HG03575 (cell line): ENCODE measurements around the gene PERCC1.
"Not testable (repeated sequence)": the region's sequence is repeated elsewhere in the genome, so short reads cannot be mapped to it uniquely, and the experiment has no call there.

Source experiments
- ATAC-seq: cut with Tn5 transposase; IDR thresholded peaks from one replicate; pipeline ENCODE4 v1.9.1; 2021; ENCODE audit not compliant: unreplicated experiment, insufficient number of reproducible peaks, low FRiP score; ENCODE audit errors: extremely low read depth

The PERCC1 gene

DNA sequence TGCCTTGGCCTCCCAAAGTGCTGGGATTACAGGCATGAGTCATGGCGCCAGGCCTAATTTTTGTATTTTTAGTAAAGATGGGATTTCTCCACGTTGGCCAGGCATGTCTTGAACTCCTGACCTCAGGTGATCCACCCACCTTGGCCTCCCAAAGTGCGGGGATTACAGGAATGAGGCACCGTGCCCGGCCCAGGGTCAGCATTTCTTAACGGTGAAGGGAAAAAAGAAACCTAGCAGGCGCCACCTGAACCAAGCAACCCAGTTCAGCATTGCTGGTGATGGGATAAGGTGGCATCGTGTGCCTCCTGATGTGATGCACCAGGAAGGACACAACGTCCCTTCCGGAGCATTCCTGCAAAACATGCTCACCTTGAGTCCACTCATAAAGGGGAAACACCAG lies 46.2 kb downstream of the PERCC1 start:
- no peak for ATAC-seq

- ATAC-seq: not testable (repeated sequence)
Observed at GRCh38 chr16:1478937-1479336, 48.1 kb downstream of the PERCC1 start.

DNA sequence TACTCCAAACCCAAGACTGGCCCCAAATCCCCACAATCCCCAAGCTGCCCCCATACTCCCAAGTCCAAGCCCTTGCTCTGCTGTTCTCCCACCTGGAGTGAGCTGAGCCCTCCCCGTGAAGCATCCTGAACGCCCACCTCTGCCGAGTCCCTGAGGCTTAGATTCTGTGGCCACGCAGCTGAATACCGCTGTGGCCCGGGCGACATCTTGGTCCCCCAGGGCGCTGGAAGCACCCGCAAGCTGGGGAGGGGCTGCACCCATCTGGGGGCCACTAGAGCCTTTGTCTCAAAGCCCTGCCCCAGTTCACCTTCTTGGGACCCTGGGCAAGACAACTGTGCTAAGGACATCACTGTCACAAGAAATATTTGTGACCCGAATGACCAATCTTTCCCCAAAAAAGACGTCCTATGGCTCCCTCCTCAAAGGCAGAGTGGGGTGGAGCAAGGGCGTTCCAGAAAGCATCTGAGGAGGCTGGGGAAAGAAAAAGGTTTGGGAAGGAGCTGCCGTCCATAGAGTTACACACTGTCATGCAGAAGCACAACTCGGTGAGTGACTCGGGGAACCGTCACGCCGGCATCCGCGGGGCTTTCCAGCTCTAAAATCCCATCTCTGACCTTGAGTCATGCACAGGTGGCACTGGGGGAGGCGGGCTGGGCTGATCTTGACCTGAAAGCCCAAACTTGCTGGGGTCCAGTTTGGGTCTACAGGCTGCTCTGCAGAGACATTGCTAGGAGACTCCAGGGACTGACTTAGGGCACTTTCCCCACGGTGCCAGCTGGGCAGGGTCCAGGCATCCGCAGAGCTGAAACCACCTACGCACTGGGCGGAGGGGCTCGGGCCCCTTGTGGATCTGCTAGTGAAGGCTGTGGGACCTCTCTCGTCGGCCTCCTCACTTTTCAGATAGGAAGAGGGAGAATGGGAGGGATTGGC lies 51.3 kb downstream of the PERCC1 start:
- ATAC-seq: no peak
